Activated CD8-positive, alpha-beta memory T cell treated with anti-CD3 and anti-CD28 coated beads for 48 hours (primary cell): Measurements from ENCODE around the gene TMEM255B.

Source experiments
- DNase-seq, 3 experiments: peaks; one replicate each; pipeline ENCODE4 v3.0.0-alpha.2; 2020; ENCODE audit warnings: low read depth in 2 of 3, low spot score in 2 of 3

TMEM255B gene

DNA sequence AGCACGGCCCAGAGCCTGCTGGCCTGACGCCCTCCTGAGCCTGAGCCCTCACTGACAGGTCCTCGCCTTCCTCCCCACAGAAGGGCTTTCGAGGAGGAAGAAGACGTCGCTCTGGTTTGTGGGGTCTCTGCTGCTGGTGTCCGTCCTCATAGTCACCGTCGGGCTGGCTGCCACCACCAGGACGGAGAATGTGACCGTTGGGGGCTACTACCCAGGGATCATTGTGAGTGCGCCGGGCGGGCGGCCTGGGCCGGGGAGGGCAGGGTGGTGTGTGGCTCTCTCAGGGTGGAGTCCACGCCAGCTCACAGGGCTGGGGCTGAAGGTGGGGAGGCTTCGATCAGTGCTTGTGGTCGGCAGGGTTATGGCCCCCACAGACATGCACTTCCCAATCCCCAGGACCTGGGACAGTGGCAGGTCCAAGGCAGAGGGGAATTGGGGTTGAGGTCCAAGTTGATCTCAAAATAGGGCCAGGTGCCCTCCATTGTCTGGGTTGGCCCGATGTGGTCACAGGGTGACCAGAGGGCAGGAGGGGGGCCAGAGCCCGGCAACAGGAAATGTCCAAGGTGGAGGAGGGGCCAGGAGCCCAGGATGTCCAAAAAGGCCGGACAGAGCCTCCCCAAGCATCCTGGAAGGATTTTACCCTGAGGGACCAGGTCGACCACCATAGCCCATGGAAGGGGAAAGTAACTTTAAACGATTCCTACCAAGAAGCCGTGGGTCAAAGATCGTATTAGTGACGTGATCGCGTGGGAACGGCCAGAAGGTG is 7.2 kb downstream of the TMEM255B start:
- DNase-seq, result no peak

DNA sequence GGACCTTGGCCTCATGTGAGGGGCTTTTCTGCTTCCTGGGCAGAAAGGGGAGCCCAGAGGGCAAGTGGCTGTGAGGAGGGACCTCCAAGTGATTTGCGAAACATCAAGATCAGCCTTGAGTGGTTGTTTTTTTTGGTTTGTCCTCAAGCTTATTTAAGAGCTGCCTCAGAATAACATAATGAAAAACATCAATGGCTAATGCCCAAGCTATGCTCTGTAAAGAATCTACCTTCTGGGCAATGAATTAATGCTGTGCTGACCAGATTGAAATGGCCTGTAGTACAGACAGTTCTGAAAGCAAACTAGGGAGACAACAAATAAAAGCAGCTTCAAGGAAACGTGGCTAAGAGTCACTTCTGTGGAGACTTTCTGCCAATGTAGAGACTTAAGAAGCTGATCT is 8.3 kb downstream of the TMEM255B start:
- no peak for DNase-seq

DNA sequence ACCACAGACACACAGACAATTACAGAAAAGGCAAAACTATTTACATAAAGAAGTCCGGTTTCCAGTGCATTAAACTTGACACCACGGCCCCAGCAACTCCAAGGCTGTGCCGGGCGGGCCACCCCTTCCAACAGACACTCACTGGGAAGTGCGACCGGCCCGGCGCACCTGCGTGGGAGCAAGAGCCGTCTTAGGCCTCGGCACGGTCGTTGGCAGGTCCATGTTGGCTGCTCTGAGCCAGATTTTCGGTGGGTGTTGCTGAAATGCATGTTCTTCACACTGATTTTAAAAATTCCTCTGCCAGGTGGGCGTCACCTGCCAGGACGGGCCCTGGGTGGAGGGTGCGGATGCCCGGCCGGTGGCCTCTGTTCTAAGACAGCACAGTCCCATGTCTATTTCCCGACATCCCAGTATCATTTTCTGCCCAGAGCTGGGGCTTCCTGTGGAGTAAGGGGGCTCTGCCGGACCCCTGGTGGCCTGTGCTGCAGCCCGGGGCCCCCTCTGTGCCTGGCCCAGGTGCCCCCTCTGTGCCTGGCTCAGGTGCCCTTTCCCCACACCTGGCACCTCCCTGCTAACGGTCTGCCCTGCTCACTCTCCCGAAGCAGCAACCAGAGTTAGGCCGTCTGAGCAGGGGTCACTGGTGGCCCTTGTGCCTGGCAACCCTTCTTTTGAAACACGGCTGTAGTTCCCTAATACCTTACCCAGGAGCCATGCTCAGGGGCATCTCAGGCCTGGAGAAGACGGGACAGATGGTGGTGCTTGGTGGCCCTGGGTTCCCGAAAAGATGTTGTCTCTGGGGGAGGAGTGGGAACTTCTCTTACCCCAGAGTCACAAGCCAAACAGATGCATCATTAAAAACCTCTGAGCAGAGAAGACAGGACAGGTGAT is 9.2 kb downstream of the TMEM255B start:
- no peak for DNase-seq

DNA sequence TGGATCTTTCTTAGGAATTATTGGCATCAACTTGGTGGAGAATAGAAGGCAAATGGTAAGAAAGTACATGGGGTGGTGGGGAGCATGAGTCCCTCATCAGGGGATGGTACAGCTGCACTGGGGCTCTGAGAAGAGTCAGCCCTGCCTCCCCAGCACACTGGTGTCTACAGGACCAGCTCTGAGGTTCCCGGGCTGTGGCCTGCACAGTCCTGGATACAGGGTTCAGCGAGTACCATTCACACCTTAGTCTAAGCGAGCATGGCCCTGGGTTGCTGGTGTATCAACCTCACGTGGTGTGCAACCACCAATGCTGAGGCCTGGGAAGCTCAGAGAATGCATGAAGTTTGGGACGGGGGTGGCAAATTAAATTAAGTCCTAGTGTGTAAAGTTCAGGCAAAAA is 10.1 kb downstream of the TMEM255B start:
- no peak for DNase-seq

DNA sequence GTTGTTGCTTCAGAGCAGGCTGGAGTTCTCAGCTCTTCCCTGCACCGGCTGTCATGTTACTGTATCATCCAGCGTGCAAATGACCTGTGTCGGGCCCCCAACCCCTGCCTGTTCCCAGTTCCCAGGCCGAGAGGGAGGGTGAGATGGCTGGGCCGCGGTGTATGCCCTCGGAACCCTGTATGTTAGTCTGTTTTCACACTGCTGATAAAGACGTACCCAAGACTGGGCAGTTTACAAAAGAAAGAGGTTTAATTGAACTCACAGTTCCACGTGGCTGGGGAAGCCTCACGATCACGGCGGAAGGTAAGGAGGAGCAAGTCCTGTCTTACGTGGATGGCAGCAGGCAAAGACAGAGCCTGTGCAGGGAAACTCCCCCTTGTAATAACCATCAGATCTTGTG is 10.9 kb downstream of the TMEM255B start:
- DNase-seq, result no peak

DNA sequence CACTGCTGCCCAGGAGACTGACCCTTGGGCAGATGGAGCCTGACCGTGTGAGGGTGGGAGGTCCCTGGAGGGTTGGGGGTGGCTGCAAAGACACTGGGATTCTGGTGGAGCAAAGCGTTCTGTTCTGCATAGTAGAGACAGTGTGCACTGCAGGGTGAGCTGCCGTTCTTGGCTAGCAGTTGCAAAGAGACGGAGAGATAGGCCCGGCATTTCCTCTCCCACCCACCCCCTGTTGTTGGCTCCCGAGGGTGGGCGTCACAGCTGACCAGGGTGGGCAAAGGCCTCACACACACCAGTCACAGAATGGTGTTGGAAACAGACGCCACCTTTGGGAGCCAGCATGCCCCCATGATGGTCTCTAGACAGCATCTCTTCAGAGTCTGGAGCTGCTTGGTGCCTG is 11.4 kb downstream of the TMEM255B start:
- no peak for DNase-seq

DNA sequence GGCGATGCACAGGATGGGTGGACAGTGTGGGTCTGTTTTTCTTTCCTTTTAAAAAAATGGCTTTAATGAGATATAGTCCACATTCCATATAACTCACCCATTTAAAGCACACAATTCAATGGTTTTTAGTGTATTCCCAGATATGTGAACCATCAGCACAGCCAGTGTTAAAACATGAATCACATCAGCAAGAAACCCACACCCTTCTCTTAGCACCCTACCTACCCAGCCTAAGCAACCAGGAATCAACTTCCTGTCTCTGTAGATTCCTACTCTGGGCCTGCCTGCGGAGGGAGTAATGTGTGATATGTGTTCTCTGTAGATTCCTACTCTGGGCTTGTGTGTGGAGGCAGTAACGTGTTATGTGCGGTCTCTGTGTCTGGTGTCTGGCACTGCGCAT is 11.9 kb downstream of the TMEM255B start:
- no peak for DNase-seq

DNA sequence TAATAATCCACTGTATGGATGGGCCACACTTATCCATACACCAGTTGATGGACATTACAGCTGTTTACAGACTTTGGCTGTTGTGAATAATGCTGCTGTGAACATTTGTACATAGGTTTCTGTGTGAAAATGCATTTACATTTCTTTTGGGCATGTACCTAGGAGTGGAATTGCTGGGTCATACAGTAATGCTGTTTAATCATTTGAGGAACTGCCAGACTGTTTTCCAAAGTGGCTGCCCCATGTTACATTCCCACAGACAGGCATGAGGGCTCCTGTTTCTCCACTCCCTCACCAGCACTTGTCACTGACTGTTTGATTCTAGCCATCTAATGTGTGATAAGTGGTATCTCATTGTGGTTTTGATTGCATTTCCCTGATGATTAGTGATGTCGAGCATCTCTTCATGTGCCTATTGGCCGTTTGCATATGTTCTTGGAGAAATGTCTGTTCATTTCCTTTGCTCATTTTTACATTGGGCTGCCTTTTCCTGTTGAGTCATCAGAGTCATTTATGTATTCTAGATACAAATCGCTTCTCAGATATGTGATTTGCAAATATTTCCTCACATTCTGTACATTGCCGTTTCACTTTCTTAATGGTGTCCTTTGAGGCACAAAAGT is 12.8 kb downstream of the TMEM255B start:
- DNase-seq, result no peak

DNA sequence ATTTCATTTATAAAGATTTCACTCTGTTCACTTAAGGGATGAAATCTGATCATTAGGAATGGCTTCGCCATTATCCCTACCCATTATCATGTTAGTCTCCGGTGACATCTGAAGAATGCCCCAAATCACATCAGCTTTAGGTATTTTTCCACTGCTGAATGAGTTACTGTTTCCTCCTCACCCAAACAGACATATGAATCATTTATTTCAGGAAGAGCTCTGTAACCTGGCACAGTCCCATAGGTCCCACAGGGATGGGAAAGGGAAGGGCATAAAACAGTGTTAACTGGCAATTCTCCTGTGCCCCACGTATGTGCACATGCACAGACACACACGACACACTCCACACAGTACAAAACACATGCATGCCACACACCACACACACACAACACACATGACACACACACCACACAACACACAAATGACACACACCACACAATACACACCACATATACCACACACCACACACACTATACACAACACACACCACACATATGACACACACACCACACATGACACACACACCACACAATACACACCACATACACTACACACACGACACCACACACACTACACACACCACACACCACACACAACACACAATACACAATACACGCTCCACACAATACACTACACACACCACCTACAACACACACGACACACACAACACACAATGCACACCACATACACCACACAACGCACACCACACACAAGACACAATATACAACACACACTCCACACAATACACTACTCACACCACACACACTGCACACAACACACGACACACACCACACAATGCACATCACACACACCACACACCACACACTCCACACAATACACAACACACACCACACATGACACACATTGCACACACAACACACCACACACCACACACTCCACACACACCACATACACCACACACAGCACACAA is 15.4 kb downstream of the TMEM255B start:
- no peak for DNase-seq

DNA sequence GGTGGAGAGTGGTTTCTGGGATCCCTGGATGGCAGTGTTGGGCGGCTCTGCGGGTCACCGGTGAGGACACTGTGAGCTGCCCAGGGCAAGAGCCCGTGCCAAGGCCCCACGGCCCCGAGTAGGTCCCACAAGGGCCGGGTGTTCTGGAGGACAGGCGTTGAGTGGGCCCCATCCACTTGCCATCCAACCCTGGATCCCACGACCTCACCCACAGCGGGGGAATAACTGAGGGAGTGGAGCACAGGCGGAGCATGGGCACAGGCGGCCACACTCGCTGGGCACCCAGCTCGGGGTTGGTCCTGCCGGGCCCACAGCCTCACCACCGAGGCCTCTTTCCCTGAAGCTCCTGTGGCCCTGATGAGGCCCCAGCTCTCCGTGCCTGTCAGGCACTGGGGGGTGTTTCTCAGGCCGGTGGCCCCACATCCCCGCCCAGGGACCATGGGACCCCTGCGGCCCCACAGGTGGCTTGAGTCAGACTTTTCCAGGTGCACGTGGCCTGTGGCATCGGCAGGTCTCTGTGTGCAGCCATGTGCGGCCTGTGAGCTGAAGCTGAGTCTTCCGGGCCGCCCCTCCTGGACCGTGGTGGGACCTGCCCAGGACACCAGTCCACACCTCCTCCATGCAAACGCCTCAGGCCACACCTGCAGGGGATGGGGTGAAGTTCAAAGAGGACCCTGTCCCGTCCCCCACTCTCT is 16.6 kb downstream of the TMEM255B start:
- DNase-seq, result no peak

DNA sequence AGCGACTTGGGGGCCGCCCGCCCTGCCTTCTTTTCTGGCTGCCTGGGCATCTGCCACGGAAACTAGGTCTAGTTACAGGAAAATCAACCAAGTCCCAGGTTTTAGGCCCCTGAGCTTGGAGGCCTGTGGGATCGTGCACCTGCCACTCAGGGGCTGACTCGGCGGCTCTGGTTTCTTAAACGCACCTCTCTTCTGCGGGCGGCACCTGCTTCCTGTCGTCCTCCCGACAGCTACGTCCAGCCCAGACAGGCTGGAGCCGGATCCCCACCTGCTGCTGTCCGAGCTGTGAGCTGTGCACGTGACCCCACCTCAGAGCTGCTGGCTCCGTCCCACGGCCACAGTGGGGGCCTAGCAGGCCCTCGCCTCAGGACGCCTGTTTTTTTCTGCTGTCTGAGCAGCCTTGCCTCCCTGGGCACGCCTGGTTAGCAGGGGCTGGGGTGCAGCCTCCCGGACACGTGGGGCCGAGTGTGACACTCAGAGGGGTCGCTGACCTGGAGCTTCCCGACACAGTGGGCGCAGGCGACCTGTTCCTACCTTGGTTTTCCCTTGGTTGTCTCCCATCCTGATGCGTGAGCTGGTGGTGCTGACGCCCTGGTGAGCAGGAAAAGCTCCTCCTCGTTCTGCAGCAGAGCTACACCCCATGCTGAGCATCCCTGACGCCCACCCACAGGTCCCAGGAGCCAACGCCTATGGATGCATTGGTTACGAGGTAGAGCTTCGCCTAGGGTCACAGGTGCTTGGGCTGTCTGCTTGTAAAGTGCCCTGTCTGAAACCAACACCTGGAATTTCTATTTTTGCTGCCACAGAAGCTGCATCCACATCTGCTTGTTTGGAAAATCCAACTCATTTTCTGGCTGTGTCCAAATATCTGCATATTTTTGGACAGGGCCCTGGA is 17.5 kb downstream of the TMEM255B start:
- DNase-seq, result no peak

DNA sequence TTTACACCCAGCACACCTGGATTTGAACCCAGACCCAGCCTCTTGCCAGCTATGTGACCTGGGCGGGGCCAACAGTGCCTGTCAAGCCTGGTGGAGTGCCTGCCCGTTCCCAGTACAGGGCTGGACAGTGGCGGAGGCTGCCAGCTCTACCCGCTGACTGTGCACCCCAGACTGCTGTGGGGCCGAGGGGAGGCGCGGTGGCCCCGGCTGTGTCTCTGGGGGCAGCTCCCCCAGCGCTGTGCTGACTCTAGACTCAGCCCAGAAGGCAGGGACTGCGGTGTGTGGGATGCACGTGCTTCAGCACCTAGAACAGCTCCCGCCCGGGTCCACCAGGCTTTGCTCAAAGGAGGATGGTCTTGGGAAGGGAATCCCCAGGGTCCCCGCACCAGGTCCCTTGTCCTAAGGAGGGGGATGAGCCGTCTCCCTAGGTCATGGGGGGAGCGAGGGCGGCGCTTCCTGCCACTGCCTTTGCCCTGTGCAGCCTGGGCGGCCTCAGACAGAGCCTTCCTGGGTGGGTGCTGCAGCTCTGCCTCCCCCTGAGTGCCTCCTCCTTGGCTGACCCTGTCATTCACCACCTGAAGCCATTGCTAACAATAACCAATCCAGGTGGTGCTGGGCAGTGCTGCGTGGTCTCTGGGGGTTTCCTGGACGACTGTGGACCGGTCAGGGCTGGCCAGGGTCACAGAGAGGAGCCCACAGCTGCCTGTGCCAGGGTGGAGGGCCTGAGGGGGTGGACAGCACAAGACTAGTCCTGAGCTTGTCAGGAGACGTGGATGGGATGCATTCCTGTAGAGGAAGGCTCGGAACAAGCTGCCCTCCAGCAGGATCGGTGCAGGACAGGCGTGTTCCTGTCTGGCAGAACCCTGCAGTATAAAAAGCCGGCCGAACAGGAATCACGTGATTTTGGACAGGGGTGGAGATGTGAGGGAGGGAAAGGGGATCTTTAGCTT is 18.6 kb downstream of the TMEM255B start:
- no peak for DNase-seq

DNA sequence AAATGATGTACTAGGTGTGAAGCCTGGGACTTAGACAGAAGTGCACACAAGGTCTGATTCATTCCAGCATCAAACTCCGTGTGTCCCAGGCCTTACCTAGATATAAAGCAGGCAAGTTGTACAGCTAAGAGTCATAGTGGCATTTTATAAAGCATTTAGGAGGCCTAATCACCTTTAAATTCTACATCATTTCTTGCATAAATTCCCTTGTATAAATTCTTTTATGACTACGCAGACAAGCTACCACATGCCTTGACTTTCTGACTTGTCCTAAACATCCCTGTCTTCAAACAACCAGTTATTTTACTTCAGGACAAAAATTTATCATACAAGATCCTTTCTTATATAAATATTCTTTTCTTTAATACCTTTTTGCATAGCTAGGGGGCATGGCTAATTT is 22.5 kb downstream of the TMEM255B start:
- no peak for DNase-seq

DNA sequence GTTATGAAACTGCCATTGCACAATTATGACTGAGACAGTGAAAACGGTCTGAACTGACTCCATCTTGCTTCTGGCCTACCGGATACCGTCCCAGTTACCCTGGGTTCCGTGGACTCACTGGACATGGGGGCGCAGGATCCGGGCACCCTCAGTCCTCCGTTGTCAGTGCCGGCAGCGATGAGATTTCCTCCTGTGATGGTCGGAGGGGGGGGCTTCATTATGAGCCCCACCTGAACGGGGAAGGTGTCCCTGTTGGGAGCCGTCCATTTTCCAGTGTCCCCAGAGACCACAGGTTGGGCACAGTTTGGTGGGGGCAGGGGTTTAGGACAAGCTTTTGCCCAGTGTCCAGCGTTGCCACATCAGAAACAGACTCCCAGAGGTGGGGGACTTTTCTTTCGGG is 23.4 kb downstream of the TMEM255B start:
- no peak for DNase-seq

DNA sequence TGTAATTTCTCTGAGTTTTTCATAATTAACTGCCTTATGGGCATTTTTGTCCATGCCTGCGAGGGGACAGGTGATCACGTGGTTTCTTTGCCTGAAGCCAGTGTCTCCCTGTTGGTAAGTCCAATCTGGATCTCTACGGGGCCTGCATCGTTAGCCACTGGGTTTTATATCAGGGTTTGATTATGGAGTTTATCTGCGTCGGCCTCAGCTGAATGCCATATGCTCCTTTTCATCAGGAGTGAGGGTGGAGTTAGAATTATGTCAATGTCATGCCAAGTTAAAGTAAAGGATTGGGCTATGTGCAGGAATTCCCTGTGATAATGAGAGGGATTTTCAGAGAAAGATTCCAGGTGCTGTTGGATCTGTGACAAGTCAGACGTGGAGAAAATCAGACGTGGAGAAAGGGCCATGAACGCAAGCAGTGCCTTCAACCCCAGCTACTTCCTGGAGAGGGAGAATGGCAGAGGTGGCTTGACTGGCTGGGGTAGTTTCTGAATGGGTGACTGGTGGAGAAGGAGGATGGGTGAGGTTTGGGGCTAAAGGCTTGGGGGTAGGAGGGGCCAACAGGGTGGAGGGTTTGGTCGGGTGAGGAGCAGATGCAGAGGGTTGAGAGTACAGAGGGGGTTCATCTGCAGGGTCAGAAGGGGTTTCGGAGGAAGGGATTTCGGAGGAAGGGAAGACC is 24.3 kb downstream of the TMEM255B start:
- no peak for DNase-seq

DNA sequence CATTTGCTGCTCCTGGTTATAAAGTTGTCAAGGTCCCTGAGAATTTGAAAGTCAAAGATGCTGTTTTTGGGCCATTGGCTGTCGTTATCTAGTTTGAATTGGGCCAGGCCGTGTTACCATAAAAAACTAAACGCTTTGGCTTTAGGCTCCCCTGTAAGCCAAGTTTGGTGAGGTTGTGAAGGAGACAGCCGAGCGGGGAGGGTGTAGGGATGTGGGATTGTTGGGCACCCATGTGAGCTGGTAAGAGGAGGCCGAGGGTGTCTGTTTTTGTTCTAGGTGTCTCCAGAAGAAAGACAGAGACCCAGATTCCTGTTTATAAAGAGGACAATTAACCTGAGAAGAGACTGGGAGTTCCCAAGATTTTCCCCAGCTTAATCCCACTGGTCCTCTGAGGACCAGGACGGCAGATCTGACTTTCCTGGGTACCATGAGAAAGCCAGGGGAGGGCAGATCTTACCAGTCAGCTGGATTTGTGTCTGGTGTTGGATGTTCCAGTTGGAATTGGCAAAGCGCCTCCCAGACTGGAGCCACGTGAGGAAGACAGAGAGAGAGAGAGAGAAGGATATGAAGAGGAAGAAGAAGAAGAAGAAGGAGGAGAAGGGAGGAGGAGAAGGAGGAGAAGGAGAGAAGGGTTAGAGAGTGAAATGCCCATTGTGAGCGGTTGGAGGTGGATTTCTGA is 25.1 kb downstream of the TMEM255B start:
- no peak for DNase-seq

DNA sequence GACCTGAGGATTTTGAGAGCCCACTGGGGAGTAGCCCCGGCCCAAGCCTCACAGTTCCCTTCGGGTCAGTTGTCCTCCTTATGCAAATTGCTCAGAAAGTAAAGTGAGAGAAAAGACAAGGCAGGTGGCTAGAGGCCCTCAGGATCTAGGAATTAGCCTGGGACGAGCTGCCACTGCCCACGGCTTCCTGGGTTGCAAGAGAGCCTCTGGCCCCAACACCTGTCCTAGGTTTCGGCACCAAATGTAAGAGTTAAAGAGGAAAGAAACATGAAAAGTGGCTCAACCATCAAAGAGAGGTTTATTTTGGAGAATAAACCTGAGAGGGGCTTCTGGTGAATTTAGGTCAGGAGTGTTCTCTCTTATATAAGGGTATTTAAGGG is 25.6 kb downstream of the TMEM255B start:
- DNase-seq, result no peak
